Measurements from ENCODE around the gene H2BK1.

- no peak for TF ChIP-seq CTCF (IDR thresholded peaks at IDR 0.05; ENCODE audit: low read length)
- no peak for TF ChIP-seq EZH2 (IDR thresholded peaks at IDR 0.05; ENCODE audit: borderline replicate concordance, low read length)
These were observed 3.0 kb downstream of the H2BK1 start for GRCh38 chr7:151207315-151207714.
